Measurements from ENCODE around the gene SH3RF3.

GRCh38 chr2:109141006-109141600 lies 12.1 kb downstream of the SH3RF3 start:
- TF ChIP-seq CTCF (IDR thresholded peaks at IDR 0.05) (no peak), EZH2phosphoT487 (IDR thresholded peaks at IDR 0.05) (no peak)
